ENCODE results near the gene GPR161.

GRCh38 chr1:168090395-168090794 lies 46.3 kb downstream of the GPR161 start:
- TF ChIP-seq EZH2 (IDR thresholded peaks at IDR 0.05; ENCODE audit: borderline replicate concordance, low read length) = no peak
- no peak for TF ChIP-seq CTCF (IDR thresholded peaks at IDR 0.05; ENCODE audit: low read length)
